Ishikawa (cell line): ENCODE results near the gene SLC37A1.

Source experiments
- EGR1 ChIP-seq: IDR thresholded peaks from 2 replicates; pipeline ENCODE4 v1.6.1; 2012
- EP300 ChIP-seq: IDR thresholded peaks from 2 replicates; pipeline ENCODE4 v1.6.1; 2012; ENCODE audit warnings: borderline replicate concordance
- FOXM1 ChIP-seq: IDR thresholded peaks from 2 replicates; pipeline ENCODE4 v1.6.1; 2012; ENCODE audit warnings: low read depth, borderline replicate concordance
- TAF1 ChIP-seq: IDR thresholded peaks from 2 replicates; pipeline ENCODE4 v1.6.1; 2012; ENCODE audit warnings: low read depth, mild to moderate bottlenecking
- TCF12 ChIP-seq: IDR thresholded peaks from 2 replicates; pipeline ENCODE4 v1.6.1; 2012; ENCODE audit warnings: low read depth
- YY1 ChIP-seq: IDR thresholded peaks from 2 replicates; pipeline ENCODE4 v1.6.1; 2012; ENCODE audit warnings: low read depth
- ZBTB7A ChIP-seq: IDR thresholded peaks from 2 replicates; pipeline ENCODE4 v1.6.1; 2012; ENCODE audit warnings: low read depth
- TF ChIP-seq, protein P1 (sequence below): IDR thresholded peaks from 2 replicates; pipeline ENCODE4 v1.6.1; 2012
- TF ChIP-seq, protein P2 (sequence below): IDR thresholded peaks from 2 replicates; pipeline ENCODE4 v1.6.1; 2012
- TF ChIP-seq, protein P3 (sequence below): IDR thresholded peaks from 2 replicates; pipeline ENCODE4 v1.6.1; 2012; ENCODE audit warnings: low read depth, mild to moderate bottlenecking

GRCh38 chr21:42495027-42495426, 18.6 kb upstream of the SLC37A1 start:
- TF ChIP-seq EP300 (no peak), TAF1 (no peak), YY1 (no peak), FOXM1 (no peak), EGR1 (no peak), TCF12 (no peak), ZBTB7A (no peak)
- TF ChIP-seq, protein P1, sequence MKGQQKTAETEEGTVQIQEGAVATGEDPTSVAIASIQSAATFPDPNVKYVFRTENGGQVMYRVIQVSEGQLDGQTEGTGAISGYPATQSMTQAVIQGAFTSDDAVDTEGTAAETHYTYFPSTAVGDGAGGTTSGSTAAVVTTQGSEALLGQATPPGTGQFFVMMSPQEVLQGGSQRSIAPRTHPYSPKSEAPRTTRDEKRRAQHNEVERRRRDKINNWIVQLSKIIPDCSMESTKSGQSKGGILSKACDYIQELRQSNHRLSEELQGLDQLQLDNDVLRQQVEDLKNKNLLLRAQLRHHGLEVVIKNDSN, result no peak
- TF ChIP-seq, protein P2, sequence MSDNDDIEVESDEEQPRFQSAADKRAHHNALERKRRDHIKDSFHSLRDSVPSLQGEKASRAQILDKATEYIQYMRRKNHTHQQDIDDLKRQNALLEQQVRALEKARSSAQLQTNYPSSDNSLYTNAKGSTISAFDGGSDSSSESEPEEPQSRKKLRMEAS, result no peak
- TF ChIP-seq, protein P3, sequence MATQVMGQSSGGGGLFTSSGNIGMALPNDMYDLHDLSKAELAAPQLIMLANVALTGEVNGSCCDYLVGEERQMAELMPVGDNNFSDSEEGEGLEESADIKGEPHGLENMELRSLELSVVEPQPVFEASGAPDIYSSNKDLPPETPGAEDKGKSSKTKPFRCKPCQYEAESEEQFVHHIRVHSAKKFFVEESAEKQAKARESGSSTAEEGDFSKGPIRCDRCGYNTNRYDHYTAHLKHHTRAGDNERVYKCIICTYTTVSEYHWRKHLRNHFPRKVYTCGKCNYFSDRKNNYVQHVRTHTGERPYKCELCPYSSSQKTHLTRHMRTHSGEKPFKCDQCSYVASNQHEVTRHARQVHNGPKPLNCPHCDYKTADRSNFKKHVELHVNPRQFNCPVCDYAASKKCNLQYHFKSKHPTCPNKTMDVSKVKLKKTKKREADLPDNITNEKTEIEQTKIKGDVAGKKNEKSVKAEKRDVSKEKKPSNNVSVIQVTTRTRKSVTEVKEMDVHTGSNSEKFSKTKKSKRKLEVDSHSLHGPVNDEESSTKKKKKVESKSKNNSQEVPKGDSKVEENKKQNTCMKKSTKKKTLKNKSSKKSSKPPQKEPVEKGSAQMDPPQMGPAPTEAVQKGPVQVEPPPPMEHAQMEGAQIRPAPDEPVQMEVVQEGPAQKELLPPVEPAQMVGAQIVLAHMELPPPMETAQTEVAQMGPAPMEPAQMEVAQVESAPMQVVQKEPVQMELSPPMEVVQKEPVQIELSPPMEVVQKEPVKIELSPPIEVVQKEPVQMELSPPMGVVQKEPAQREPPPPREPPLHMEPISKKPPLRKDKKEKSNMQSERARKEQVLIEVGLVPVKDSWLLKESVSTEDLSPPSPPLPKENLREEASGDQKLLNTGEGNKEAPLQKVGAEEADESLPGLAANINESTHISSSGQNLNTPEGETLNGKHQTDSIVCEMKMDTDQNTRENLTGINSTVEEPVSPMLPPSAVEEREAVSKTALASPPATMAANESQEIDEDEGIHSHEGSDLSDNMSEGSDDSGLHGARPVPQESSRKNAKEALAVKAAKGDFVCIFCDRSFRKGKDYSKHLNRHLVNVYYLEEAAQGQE, result no peak
